ENCODE data around the gene PYGB.

PYGB gene

GRCh38 chr20:25213566-25214425 lies 34.1 kb upstream of the PYGB start:
- no peak overlapping the region for H3K4me3 ChIP-seq (ENCODE audit: low read depth in 1 of 2, low read length in 1 of 2)
- peaks cover 12% of the 10 kb centered on the region for H3K36me3 ChIP-seq
- no peaks in the 10 kb centered on the region for H3K27me3 ChIP-seq
- no peak for TF ChIP-seq CTCF (IDR thresholded peaks at IDR 0.05)
- H3K9me3 ChIP-seq: no peaks in the 10 kb centered on the region
- H3K4me1 ChIP-seq (ENCODE audit: control insufficient read depth in 1 of 2, insufficient read depth in 1 of 2, low read depth in 1 of 2, low read length in 1 of 2): no peaks in the 10 kb centered on the region
- H3K27ac ChIP-seq: no peak overlapping the region

- Histone ChIP-seq H3K27ac (no peak overlapping the region), H3K4me1 (ENCODE audit: control insufficient read depth in 1 of 2, insufficient read depth in 1 of 2, low read depth in 1 of 2, low read length in 1 of 2) (no peaks in the 10 kb centered on the region), H3K27me3 (no peaks in the 10 kb centered on the region), H3K9me3 (no peaks in the 10 kb centered on the region), H3K36me3 (peaks cover 12% of the 10 kb centered on the region), H3K4me3 (ENCODE audit: low read depth in 1 of 2, low read length in 1 of 2) (no peak overlapping the region)
- no peak for TF ChIP-seq CTCF (IDR thresholded peaks at IDR 0.05)
Observed at GRCh38 chr20:25214426-25214790, 33.5 kb upstream of the PYGB start.

- TF ChIP-seq CTCF (IDR thresholded peaks at IDR 0.05): no peak
- H3K4me1 ChIP-seq (ENCODE audit: control insufficient read depth in 1 of 2, insufficient read depth in 1 of 2, low read depth in 1 of 2, low read length in 1 of 2): no peaks in the 10 kb centered on the region
- no peak overlapping the region for H3K4me3 ChIP-seq (ENCODE audit: low read depth in 1 of 2, low read length in 1 of 2)
- H3K9me3 ChIP-seq: no peaks in the 10 kb centered on the region
- H3K36me3 ChIP-seq: peaks cover 12% of the 10 kb centered on the region
- H3K27me3 ChIP-seq: no peaks in the 10 kb centered on the region
- no peak overlapping the region for H3K27ac ChIP-seq
Observed at GRCh38 chr20:25214819-25215218, 33.1 kb upstream of the PYGB start.

GRCh38 chr20:25215521-25215920 lies 32.4 kb upstream of the PYGB start:
- Histone ChIP-seq H3K36me3 (peaks cover 12% of the 10 kb centered on the region), H3K27me3 (no peaks in the 10 kb centered on the region), H3K27ac (no peak overlapping the region), H3K4me3 (ENCODE audit: low read depth in 1 of 2, low read length in 1 of 2) (no peak overlapping the region), H3K9me3 (no peaks in the 10 kb centered on the region), H3K4me1 (ENCODE audit: control insufficient read depth in 1 of 2, insufficient read depth in 1 of 2, low read depth in 1 of 2, low read length in 1 of 2) (no peaks in the 10 kb centered on the region)
- no peak for TF ChIP-seq CTCF (IDR thresholded peaks at IDR 0.05)

- Histone ChIP-seq H3K9me3 (no peaks in the 10 kb centered on the region), H3K4me1 (ENCODE audit: control insufficient read depth in 1 of 2, insufficient read depth in 1 of 2, low read depth in 1 of 2, low read length in 1 of 2) (no peaks in the 10 kb centered on the region), H3K27me3 (no peaks in the 10 kb centered on the region), H3K36me3 (peaks cover 12% of the 10 kb centered on the region), H3K27ac (no peak overlapping the region), H3K4me3 (ENCODE audit: low read depth in 1 of 2, low read length in 1 of 2) (no peak overlapping the region)
- no peak for TF ChIP-seq CTCF (IDR thresholded peaks at IDR 0.05)
Observed at GRCh38 chr20:25216199-25216945, 31.5 kb upstream of the PYGB start.
